Measurements from ENCODE around the gene URI1. TPM values are rescaled to one million over a fixed set of nuclear protein-coding genes. Genes with fewer than 3 reads are reported as not detected.
A peak's percentile ranks its signal among the peaks of the same experiment; 100 is the strongest.

Gene URI1
- total RNA-seq, 1 donor from 2014 or later: 101 TPM

- H3K4me3 ChIP-seq (ENCODE audit: low read depth, low read length): no peak overlapping the region
- FAIRE-seq (no peak), DNase-seq (ENCODE audit: low read depth) (no peak)
- no peaks in the 10 kb centered on the region for H3K27me3 ChIP-seq (ENCODE audit: control insufficient read depth, insufficient read depth, low read length)
- TF ChIP-seq CTCF (IDR thresholded peaks at IDR 0.05; ENCODE audit: insufficient read depth, low read length, severe bottlenecking): no peak
- H3K36me3 ChIP-seq (ENCODE audit: control insufficient read depth, insufficient read depth, low read length): no peaks in the 10 kb centered on the region
Observed at GRCh38 chr19:29934781-29935180, 7.3 kb upstream of the URI1 start.

- Histone ChIP-seq H3K36me3 (ENCODE audit: control insufficient read depth, insufficient read depth, low read length) (no peaks in the 10 kb centered on the region), H3K27me3 (ENCODE audit: control insufficient read depth, insufficient read depth, low read length) (no peaks in the 10 kb centered on the region), H3K4me3 (ENCODE audit: low read depth, low read length) (no peak overlapping the region)
- no peak for TF ChIP-seq CTCF (IDR thresholded peaks at IDR 0.05; ENCODE audit: insufficient read depth, low read length, severe bottlenecking)
- DNase-seq (ENCODE audit: low read depth) (no peak), FAIRE-seq (no peak)
Observed at GRCh38 chr19:29936409-29936808, 5.6 kb upstream of the URI1 start.

- FAIRE-seq (no peak), DNase-seq (ENCODE audit: low read depth) (no peak)
- TF ChIP-seq CTCF (IDR thresholded peaks at IDR 0.05; ENCODE audit: insufficient read depth, low read length, severe bottlenecking): no peak
- Histone ChIP-seq H3K36me3 (ENCODE audit: control insufficient read depth, insufficient read depth, low read length) (no peaks in the 10 kb centered on the region), H3K4me3 (ENCODE audit: low read depth, low read length) (no peak overlapping the region), H3K27me3 (ENCODE audit: control insufficient read depth, insufficient read depth, low read length) (no peaks in the 10 kb centered on the region)
Observed at GRCh38 chr19:29939628-29940027, 2.4 kb upstream of the URI1 start.

GRCh38 chr19:29940971-29941585 lies 961 bp upstream of the URI1 start:
- H3K4me3 ChIP-seq (ENCODE audit: low read depth, low read length): no peak overlapping the region
- TF ChIP-seq CTCF (IDR thresholded peaks at IDR 0.05; ENCODE audit: insufficient read depth, low read length, severe bottlenecking): no peak
- FAIRE-seq (no peak), DNase-seq (ENCODE audit: low read depth) (peak; percentile 45)
- H3K27me3 ChIP-seq (ENCODE audit: control insufficient read depth, insufficient read depth, low read length): no peaks in the 10 kb centered on the region
- no peaks in the 10 kb centered on the region for H3K36me3 ChIP-seq (ENCODE audit: control insufficient read depth, insufficient read depth, low read length)

DNA sequence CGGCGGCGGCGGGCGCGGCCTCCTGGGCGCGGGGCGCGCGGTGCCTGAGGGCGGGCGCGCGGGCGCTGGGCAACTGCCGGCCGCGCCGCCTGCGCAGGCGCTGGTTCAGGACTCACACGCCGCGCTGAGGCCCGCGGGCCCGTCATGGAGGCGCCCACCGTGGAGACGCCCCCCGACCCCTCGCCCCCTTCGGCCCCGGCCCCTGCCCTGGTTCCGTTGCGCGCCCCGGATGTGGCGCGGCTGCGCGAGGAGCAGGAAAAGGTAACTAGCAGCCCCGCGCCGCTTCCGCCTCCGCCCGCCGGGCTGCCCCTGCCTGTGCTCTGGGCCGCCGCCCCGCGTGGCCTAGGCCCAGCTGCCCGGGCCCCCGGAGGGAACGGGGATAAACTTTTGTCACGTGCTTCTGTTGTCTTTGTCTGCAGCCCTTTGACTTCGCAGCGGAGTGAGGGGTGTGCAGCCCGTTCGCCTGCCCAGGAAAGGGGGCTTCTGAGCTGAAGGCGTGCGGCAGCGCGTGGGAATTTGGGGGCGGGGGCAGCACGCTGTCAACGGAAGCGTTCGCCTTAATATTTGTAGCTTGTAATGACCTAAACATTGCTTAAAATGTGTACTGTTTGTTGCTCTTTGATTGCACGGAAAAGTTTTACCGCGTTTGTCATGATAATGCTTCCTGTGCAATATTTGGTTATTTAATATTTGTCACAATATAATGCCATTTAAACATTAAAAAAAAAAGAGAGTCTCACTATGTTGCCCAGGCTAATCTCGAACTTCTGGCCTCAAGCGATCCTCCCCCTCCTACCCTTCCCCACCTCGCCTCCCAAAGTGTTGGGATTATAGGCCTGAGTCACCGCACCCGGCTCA lies 594 bp downstream of the URI1 start:
- Histone ChIP-seq H3K36me3 (ENCODE audit: control insufficient read depth, insufficient read depth, low read length) (no peaks in the 10 kb centered on the region), H3K4me3 (ENCODE audit: low read depth, low read length) (peak overlapping the region; percentile 63), H3K27me3 (ENCODE audit: control insufficient read depth, insufficient read depth, low read length) (no peaks in the 10 kb centered on the region)
- FAIRE-seq: no peak
- DNase-seq (ENCODE audit: low read depth): no peak
- TF ChIP-seq CTCF (IDR thresholded peaks at IDR 0.05; ENCODE audit: insufficient read depth, low read length, severe bottlenecking): no peak
